Fibroblast of skin of left biceps (primary cell): ENCODE data around the gene ABHD15.
A peak's percentile ranks its signal among the peaks of the same experiment; 100 is the strongest.

Experiments
- DNase-seq, 2 experiments: peaks; one replicate each; pipeline ENCODE4 v3.0.0-alpha.2; 2013; ENCODE audit warnings: low read depth in 2 of 2

ABHD15 gene

GRCh38 chr17:29594519-29595090 is 27.8 kb upstream of the ABHD15 start:
- DNase-seq: no peak

GRCh38 chr17:29593591-29594518 is 27.0 kb upstream of the ABHD15 start:
- DNase-seq: no peak

- DNase-seq: no peak
Measured at GRCh38 chr17:29592850-29593551, 26.2 kb upstream of the ABHD15 start, which contains the start of gene ANKRD13B. ANKRD13B (plus strand) TSS chr17:29593132; CDS start chr17:29593622, 490 bp downstream.

GRCh38 chr17:29591737-29592608 is 25.1 kb upstream of the ABHD15 start:
- no peak for DNase-seq

GRCh38 chr17:29591146-29591736 is 24.4 kb upstream of the ABHD15 start:
- DNase-seq: no peak

GRCh38 chr17:29590411-29591145 is 23.7 kb upstream of the ABHD15 start:
- DNase-seq: no peak

GRCh38 chr17:29589524-29590410 is 22.9 kb upstream of the ABHD15 start, which contains the start of gene GIT1:
GIT1 (minus strand) TSS chr17:29589648; CDS start chr17:29589378, 270 bp downstream.
- DNase-seq: peak in 1 of 2 experiments; percentile 52

GRCh38 chr17:29588562-29589411 is 21.9 kb upstream of the ABHD15 start:
- DNase-seq: no peak

GRCh38 chr17:29588017-29588561 is 21.3 kb upstream of the ABHD15 start:
- no peak for DNase-seq

GRCh38 chr17:29587591-29587990 is 20.8 kb upstream of the ABHD15 start:
- DNase-seq: no peak

- DNase-seq: no peak
Measured at GRCh38 chr17:29586676-29587469, 20.0 kb upstream of the ABHD15 start.

- DNase-seq: no peak
Measured at GRCh38 chr17:29585080-29585751, 18.4 kb upstream of the ABHD15 start.

- no peak for DNase-seq
Measured at GRCh38 chr17:29584452-29585079, 17.7 kb upstream of the ABHD15 start.

- no peak for DNase-seq
Measured at GRCh38 chr17:29583324-29584248, 16.7 kb upstream of the ABHD15 start.

GRCh38 chr17:29582772-29583171 is 15.9 kb upstream of the ABHD15 start:
- DNase-seq: no peak
